IPS DF 6.9 (cell line): Measurements from ENCODE around the gene TENM3.

Experiments
- DNase-seq: peaks from one replicate; pipeline ENCODE4 v3.0.0-alpha.2; 2013; ENCODE audit warnings: low read depth, low spot score
- H3K27ac ChIP-seq: one replicate; pipeline ENCODE4 v1.5.1; 2013; ENCODE audit warnings: low read length, control low read depth
- H3K27me3 ChIP-seq: 2 replicates; pipeline ENCODE4 v1.6.1; 2013; ENCODE audit warnings: mild to moderate bottlenecking, low read length; ENCODE audit not compliant: control insufficient read depth, insufficient read depth
- H3K36me3 ChIP-seq: 2 replicates; pipeline ENCODE4 v1.6.1; 2013; ENCODE audit warnings: low read length; ENCODE audit not compliant: control insufficient read depth, insufficient read depth
- H3K4me1 ChIP-seq: 2 replicates; pipeline ENCODE4 v1.6.1; 2013; ENCODE audit warnings: low read length; ENCODE audit not compliant: control insufficient read depth, insufficient read depth
- H3K4me3 ChIP-seq: 2 replicates; pipeline ENCODE4 v1.5.1; 2013; ENCODE audit warnings: mild to moderate bottlenecking, low read length
- H3K9me3 ChIP-seq: 2 replicates; pipeline ENCODE4 v1.6.1; 2013; ENCODE audit warnings: low read length, inconsistent platforms; ENCODE audit not compliant: control insufficient read depth, insufficient read depth
- WGBS: extraction: QIAGEN DNeasy Blood & Tissue Kit; methylation state at CpG from one replicate; pipeline ENCODE4 v1.1.7; 2013; ENCODE audit warnings: mixed read lengths, missing lambda C conversion rate; ENCODE audit not compliant: insufficient read length, insufficient coverage; 5-methylcytosine and 5-hydroxymethylcytosine counted together

TENM3 gene

DNA sequence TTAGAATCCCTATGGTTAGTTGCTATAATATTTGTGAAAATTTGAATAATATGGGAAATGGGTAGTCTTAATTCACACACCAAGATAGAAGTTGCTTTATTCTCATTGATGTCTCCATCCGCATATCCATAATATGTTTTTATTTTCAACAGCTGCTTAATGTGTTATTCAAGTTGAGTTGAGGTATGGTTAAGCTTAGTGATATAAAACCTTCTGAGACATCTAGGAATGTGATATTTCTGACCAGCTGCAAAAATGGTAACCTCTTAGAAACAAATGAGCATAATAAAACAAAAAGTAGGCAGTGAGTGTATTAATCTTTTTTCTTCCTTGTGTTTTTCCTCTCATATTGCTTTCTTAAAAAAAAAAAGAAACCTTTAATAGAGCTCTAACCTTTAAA lies 172.9 kb downstream of the TENM3 start:
- H3K27ac ChIP-seq = no peak overlapping the region
- WGBS = no CpG with 5 or more reads among the region's 1 CpG
- no peak overlapping the region for H3K4me3 ChIP-seq
- no peaks in the 10 kb centered on the region for H3K36me3 ChIP-seq
- no peaks in the 10 kb centered on the region for H3K4me1 ChIP-seq
- no peaks in the 10 kb centered on the region; the same call in 1 of the 2 replicates for H3K9me3 ChIP-seq
- 0 out of 2 replicates have a peak, but pooled peaks cover 2% of the 10 kb centered on the region for H3K27me3 ChIP-seq
- no peak for DNase-seq

DNA sequence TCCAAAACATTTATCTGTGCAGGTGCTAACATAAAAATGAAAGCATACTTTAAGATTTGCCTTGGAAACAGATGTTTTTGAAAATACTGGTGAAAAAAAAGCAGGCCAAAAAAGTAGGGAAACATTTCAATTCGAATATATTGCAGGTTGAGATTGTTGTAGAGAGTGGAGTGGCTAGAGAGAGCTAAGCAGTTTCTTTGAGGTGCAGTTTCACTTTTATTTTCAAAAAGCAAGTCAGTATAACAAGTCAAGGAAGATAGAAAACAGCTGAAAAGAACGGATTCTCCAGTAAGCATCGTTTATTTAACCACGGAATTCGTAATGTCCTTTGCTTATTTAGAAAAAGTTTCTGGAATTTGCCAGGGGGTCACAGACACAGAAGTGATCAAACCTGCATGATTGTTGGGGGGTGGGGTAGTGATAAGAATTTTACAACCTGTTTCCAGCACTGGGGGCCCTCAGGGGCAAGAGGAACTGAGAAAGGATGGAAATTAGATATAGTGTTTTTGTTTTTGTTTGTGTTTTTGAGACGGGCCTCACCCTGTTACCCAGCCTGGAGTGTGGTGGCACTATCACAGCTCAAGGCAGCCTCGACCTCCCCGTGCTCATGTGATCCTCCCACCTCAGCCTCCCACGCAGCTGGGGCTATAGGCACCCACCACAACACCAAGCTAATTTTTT lies 175.0 kb downstream of the TENM3 start:
- no CpG with 5 or more reads among the region's 9 CpGs for WGBS
- DNase-seq = no peak
- Histone ChIP-seq H3K4me3 (no peak overlapping the region), H3K4me1 (no peaks in the 10 kb centered on the region), H3K27me3 (0 out of 2 replicates have a peak, but pooled peaks cover 2% of the 10 kb centered on the region), H3K27ac (no peak overlapping the region), H3K36me3 (no peaks in the 10 kb centered on the region), H3K9me3 (no peaks in the 10 kb centered on the region; the same call in 1 of the 2 replicates)

DNA sequence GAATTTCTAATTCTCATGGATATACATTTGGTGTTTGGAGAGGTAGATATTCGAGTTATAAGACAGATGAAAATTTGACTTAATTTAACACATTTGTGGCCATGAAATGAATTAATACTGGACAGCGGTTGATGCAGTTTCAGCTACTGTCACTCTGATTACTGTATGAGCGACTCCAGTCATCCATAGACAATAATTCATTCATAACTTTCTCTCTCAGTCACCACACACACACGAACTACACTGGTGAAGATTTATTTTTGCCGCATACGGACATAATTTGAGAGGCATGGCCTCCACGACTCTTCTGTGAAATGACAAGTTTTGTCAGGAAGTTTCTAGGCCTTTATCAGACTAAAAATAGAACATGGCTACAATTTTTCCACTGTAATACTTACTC lies 177.0 kb downstream of the TENM3 start:
- 100% methylated on average over 2 of the region's 7 CpGs for WGBS

DNA sequence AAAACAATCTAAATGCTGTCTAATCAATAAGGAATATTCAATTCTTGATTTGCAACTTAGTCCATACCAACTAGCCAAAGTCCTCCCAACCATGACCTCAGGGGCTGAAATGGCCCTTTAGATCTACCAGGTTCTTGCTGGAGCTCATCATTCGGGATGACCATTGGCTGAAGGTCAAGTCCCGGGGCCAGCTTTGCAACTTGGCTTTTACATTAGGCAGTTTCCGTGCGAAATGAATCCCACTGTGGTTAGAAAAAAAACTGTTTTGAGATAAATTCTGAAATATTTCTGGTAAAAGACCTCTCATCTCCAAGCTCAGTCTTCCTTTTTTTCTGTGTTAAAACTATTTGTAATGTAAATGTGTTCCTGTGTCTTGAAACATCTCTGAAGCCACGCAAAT lies 178.6 kb downstream of the TENM3 start:
- Histone ChIP-seq H3K27ac (no peak overlapping the region), H3K4me1 (no peaks in the 10 kb centered on the region), H3K27me3 (0 out of 2 replicates have a peak, but pooled peaks cover 2% of the 10 kb centered on the region), H3K9me3 (no peaks in the 10 kb centered on the region), H3K4me3 (no peak overlapping the region), H3K36me3 (no peaks in the 10 kb centered on the region)
- DNase-seq = no peak
- no CpG with 5 or more reads among the region's 5 CpGs for WGBS

More for the DNA sequence above, 177.0 kb downstream of the TENM3 start:
- no peak for DNase-seq
- Histone ChIP-seq H3K9me3 (no peaks in the 10 kb centered on the region), H3K27me3 (0 out of 2 replicates have a peak, but pooled peaks cover 2% of the 10 kb centered on the region), H3K4me1 (no peaks in the 10 kb centered on the region), H3K4me3 (no peak overlapping the region), H3K27ac (no peak overlapping the region), H3K36me3 (no peaks in the 10 kb centered on the region)

DNA sequence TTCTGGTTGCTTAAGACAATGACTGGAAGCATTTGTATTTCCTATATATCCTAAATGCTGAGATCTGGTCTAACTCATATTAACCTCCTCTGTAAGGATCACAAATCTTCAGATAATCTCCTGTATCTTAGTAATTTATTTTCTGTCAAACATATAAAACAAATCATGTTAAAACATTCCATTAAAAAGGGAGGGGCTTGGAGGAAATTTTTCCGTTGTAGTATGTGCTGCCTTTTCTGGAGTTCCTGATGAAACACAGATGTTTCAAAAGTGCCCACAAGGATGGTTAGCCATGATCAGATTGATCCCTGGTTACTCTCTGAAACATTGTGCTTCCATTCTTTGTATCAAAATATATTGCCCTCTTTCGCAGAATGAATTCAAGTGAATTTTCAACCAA lies 182.1 kb downstream of the TENM3 start:
- Histone ChIP-seq H3K36me3 (no peaks in the 10 kb centered on the region), H3K27me3 (no peaks in the 10 kb centered on the region), H3K4me3 (no peak overlapping the region), H3K9me3 (no peaks in the 10 kb centered on the region), H3K4me1 (no peaks in the 10 kb centered on the region), H3K27ac (no peak overlapping the region)
- no CpG with 5 or more reads among the region's 2 CpGs for WGBS
- DNase-seq = no peak

DNA sequence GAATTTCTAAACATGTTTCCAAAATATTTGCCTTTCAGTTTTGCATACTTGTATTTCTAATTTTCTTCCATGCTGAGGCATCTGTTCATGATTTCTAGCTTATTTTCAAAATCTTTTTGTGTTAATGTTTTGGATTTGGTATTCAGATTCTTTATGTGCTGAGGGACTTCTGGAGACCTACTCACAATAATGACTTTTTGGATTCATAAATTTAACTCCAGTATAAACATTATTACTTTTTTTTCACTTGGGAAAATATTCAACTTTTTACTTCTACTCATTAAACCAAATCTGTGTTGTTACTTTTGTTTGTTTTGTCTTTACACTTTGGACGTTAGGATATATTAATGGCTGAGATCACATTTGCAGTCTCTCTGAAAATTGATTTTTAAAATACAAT lies 183.7 kb downstream of the TENM3 start:
- H3K4me1 ChIP-seq = no peaks in the 10 kb centered on the region
- DNase-seq = no peak
- H3K4me3 ChIP-seq = no peak overlapping the region
- H3K36me3 ChIP-seq = no peaks in the 10 kb centered on the region
- no peak overlapping the region for H3K27ac ChIP-seq
- H3K27me3 ChIP-seq = no peaks in the 10 kb centered on the region
- H3K9me3 ChIP-seq = no peaks in the 10 kb centered on the region
- no CpG with 5 or more reads among the region's 1 CpG for WGBS

DNA sequence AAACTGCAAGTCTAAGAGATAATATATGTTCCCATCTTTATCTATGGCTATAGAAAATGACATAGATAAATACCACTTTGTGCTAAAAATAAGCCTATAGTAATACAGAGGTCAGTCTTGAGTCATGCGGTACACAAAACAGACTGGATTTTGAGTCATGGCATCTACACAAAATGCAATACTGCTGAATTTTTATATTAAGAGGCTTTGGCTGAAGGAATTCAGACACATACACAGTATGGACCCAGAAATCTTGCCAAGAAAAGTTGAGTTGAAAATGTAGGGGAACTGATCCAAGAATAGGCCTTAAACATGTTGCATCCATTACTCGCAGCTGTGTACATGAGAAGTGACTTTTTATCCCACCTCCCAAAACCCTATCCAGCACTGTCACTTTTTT lies 184.4 kb downstream of the TENM3 start:
- Histone ChIP-seq H3K36me3 (no peaks in the 10 kb centered on the region), H3K4me3 (no peak overlapping the region), H3K27me3 (no peaks in the 10 kb centered on the region), H3K9me3 (no peaks in the 10 kb centered on the region), H3K4me1 (no peaks in the 10 kb centered on the region), H3K27ac (no peak overlapping the region)
- no peak for DNase-seq
- no CpG with 5 or more reads among the region's 2 CpGs for WGBS

DNA sequence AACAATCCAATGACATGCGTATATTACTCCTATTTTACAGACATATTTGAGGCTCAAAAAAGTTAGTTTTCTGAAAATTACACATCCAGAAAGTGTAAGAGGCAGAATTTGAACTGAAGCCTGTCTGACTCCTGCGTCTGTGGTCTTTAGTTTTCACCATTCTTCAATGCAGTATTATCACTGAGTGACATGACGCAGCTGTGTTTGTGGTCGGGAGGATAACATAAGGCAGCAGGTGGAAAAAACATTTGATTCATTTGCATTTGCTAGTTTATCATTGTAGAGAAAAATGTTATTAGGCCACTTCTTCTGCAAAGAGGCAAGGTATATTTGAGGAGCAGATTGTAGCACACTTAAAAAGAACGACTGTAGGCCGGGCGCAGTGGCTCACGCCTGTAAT lies 186.7 kb downstream of the TENM3 start:
- DNase-seq = no peak
- no peaks in the 10 kb centered on the region for H3K4me1 ChIP-seq
- H3K9me3 ChIP-seq = no peaks in the 10 kb centered on the region
- H3K27me3 ChIP-seq = no peaks in the 10 kb centered on the region
- no peak overlapping the region for H3K27ac ChIP-seq
- H3K36me3 ChIP-seq = no peaks in the 10 kb centered on the region
- H3K4me3 ChIP-seq = no peak overlapping the region
- no CpG with 5 or more reads among the region's 8 CpGs for WGBS

DNA sequence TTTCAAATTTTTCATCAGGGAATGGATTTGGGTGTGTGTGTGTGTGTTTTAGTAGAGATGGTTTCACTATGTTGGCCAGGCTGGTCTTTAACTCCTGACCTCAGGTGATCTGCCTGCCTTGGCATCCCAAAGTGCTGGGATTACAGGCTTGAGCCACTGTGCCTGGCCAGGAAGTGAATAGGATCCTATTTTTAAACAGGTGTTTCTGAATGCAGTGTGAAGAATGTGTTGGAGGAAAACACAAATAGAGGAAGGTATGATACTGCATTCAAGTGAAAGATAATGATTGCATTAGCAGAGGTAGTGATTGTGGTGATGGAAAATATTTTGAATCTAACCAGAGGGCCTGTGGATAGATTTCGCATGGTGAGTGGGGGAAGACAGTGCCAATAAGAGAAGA lies 189.6 kb downstream of the TENM3 start:
- no peak overlapping the region for H3K4me3 ChIP-seq
- H3K4me1 ChIP-seq = no peaks in the 10 kb centered on the region
- WGBS = no CpG with 5 or more reads among the region's 1 CpG
- no peaks in the 10 kb centered on the region for H3K36me3 ChIP-seq
- H3K27me3 ChIP-seq = no peaks in the 10 kb centered on the region
- H3K27ac ChIP-seq = no peak overlapping the region
- no peak for DNase-seq
- H3K9me3 ChIP-seq = no peaks in the 10 kb centered on the region

DNA sequence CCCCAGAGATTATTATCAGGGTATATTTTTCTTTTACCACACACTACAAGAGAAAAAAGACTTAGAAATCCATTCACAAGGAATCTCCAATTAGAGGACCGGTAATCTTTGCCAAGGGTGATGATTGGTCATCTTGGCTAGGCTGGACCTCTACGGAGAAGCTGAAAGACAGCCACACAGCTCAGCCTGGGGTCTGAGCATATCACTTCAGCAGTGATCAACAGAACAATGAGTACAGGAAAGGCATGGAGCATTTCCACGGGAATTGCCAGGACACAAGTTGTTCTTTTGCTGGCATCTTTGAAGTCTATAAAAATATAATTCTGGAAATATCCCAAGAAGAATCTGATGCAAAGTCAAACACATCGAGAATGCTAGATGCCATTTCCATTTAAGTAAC lies 191.5 kb downstream of the TENM3 start:
- no peaks in the 10 kb centered on the region for H3K27me3 ChIP-seq
- no peak overlapping the region for H3K4me3 ChIP-seq
- no peaks in the 10 kb centered on the region for H3K4me1 ChIP-seq
- no peak for DNase-seq
- H3K27ac ChIP-seq = no peak overlapping the region
- no CpG with 5 or more reads among the region's 4 CpGs for WGBS
- H3K36me3 ChIP-seq = no peaks in the 10 kb centered on the region
- H3K9me3 ChIP-seq = no peaks in the 10 kb centered on the region

DNA sequence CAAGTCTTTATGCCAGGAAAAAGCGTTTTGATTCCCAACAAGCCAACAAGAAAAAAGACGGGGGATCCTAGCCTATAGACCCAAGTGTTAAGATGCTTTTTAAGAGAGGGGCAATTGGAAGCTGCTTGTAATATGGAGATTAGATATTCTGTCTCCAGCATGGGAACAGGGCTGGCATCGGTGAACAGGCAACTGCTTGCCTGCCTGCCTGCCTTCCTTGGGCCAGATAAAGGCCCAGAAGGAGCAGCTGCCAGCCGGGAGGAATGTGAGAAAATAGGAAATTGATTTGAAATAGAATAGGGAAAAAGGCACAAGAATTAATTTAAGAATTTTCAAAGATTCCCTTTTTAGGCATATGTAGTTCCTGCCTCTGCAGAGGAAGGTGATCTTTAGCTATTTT lies 192.2 kb downstream of the TENM3 start:
- WGBS = no CpG with 5 or more reads among the region's 4 CpGs
- H3K9me3 ChIP-seq = no peaks in the 10 kb centered on the region
- no peaks in the 10 kb centered on the region for H3K36me3 ChIP-seq
- no peaks in the 10 kb centered on the region for H3K27me3 ChIP-seq
- H3K27ac ChIP-seq = no peak overlapping the region
- H3K4me1 ChIP-seq = no peaks in the 10 kb centered on the region
- H3K4me3 ChIP-seq = no peak overlapping the region
- DNase-seq = no peak
